NB4 (cell line): ENCODE data around the gene PLEKHH3.
"Not testable (repeated sequence)": the region's sequence is repeated elsewhere in the genome, so short reads cannot be mapped to it uniquely, and the experiment has no call there.

ENCODE experiments used
- DNase-seq: peaks from one replicate; pipeline ENCODE4 v3.0.0; 2010; ENCODE audit warnings: low read depth
- H3K4me3 ChIP-seq: one replicate; pipeline ENCODE4 v1.5.1; 2011; ENCODE audit warnings: mild to moderate bottlenecking, low read depth, low read length, moderate library complexity
- CTCF ChIP-seq: IDR thresholded peaks from one replicate; pipeline ENCODE4 v1.5.1; 2012; ENCODE audit warnings: low read depth, low read length
- MAX ChIP-seq: IDR thresholded peaks from 2 replicates; pipeline ENCODE4 v1.6.1; 2011; ENCODE audit warnings: low read depth, low read length
- MYC ChIP-seq: IDR thresholded peaks from 2 replicates; pipeline ENCODE4 v1.6.1; 2011; ENCODE audit warnings: low read depth, low read length
- POLR2A ChIP-seq: IDR thresholded peaks from 2 replicates; pipeline ENCODE4 v1.6.1; 2011; ENCODE audit warnings: mild to moderate bottlenecking; ENCODE audit not compliant: insufficient read length; ENCODE audit errors: extremely low read depth

PLEKHH3 gene

GRCh38 chr17:42665581-42666001, 11.2 kb downstream of the PLEKHH3 start:
- H3K4me3 ChIP-seq: no peak overlapping the region
- TF ChIP-seq POLR2A: no peak
- TF ChIP-seq MYC: no peak
- no peak for TF ChIP-seq CTCF
- no peak for TF ChIP-seq MAX
- no peak for DNase-seq

GRCh38 chr17:42660692-42661345, 16.0 kb downstream of the PLEKHH3 start:
- H3K4me3 ChIP-seq: no peak overlapping the region
- no peak for DNase-seq
- TF ChIP-seq POLR2A (no peak), CTCF (no peak), MYC (no peak), MAX (no peak)

- not testable (repeated sequence) for H3K4me3 ChIP-seq, DNase-seq
These were observed 16.9 kb downstream of the PLEKHH3 start for GRCh38 chr17:42659932-42660274.

- DNase-seq: peak; percentile 83
- peak; percentile 12 for TF ChIP-seq POLR2A
- TF ChIP-seq CTCF: no peak
- peak within 1 kb of the TSS; percentile 69 for H3K4me3 ChIP-seq
These were observed 17.5 kb downstream of the PLEKHH3 start, which contains the start of gene TUBG2 for GRCh38 chr17:42659079-42659931. Gene TUBG2 (plus strand): TSS chr17:42659284. CDS start chr17:42659504, 220 bp downstream.

DNA sequence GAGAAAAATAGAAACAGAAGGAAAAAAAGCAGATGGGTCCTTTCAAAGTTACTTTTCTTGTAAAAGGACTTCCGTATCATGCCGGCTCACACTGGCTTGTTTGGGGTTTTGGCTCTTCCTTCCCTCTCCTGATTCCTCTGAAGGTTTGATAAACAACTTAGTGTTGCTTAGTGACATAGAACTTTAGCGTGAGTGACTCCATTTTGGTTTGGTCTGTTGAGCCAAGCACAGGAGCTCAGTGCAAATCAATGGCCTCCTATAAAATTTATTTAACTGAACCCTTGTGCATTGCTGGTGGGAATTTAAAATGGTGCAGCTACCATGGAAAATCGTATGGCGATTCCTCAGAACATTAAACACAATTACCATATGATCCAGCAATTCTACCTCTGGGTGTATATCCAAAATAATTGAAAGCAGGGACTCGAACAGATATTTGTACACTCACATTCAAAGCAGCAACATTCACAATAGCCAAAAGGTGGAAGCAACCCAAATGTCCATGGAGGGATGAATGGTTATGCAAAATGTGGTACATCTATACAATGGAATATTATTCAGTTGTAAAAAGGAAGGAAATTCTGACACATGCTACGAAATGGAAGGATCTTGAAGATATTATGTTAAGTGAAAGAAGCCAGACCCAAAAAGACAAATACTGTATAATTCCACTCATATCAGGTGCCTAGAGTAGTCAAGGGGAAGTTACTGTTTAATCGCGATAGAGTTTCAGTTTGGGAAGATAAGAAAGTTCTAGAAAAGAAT, 18.8 kb downstream of the PLEKHH3 start:
- H3K4me3 ChIP-seq: no peak overlapping the region
- no peak for TF ChIP-seq MYC
- no peak for TF ChIP-seq POLR2A
- TF ChIP-seq CTCF: no peak
- no peak for TF ChIP-seq MAX

DNA sequence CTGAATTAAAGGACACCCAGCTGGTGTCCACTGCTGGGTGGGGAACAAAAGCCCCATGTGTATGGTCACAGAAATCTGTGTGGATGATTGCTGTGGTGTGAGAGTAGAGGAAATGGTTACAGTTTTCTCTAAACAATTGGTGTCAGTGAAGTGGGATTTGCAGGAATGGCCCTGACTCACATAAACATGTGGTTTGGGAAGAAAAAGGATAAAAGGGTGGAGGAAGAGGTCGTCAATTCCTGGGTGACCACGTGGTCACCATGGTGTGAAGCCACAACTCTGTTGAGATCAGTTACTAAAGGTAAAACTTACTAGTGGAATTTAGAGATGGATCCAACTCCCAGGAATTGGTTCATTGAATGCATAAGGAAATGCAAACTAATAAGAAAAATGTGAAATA, 21.3 kb downstream of the PLEKHH3 start:
- DNase-seq: no peak
- H3K4me3 ChIP-seq: no peak overlapping the region
- TF ChIP-seq MAX (no peak), MYC (no peak), POLR2A (no peak), CTCF (no peak)

More for the DNA sequence above, 18.8 kb downstream of the PLEKHH3 start:
- DNase-seq: no peak
